AG08395 (cell line): ENCODE results near the gene TRAP1.

Experiments used
- DNase-seq: peaks from one replicate; pipeline ENCODE4 v3.0.0; 2012; ENCODE audit warnings: mixed read lengths, low spot score

Gene TRAP1

GRCh38 chr16:3650631-3651265, 66.6 kb downstream of the TRAP1 start:
- DNase-seq = no peak

- no peak for DNase-seq
These were observed 70.9 kb downstream of the TRAP1 start for GRCh38 chr16:3646348-3646920.

GRCh38 chr16:3645504-3646347, 71.6 kb downstream of the TRAP1 start:
- no peak for DNase-seq

- DNase-seq = no peak
These were observed 72.2 kb downstream of the TRAP1 start for GRCh38 chr16:3645108-3645503.

GRCh38 chr16:3643095-3643730, 74.1 kb downstream of the TRAP1 start:
- no peak for DNase-seq

GRCh38 chr16:3642397-3643094, 74.8 kb downstream of the TRAP1 start:
- DNase-seq = no peak

- DNase-seq = no peak
These were observed 75.4 kb downstream of the TRAP1 start for GRCh38 chr16:3641801-3642396.

GRCh38 chr16:3640632-3641501, 76.5 kb downstream of the TRAP1 start:
- no peak for DNase-seq

- no peak for DNase-seq
These were observed 77.1 kb downstream of the TRAP1 start for GRCh38 chr16:3640207-3640606.

- DNase-seq = no peak
These were observed 78.2 kb downstream of the TRAP1 start for GRCh38 chr16:3638916-3639644.

- DNase-seq = no peak
These were observed 79.9 kb downstream of the TRAP1 start for GRCh38 chr16:3637371-3637923.

GRCh38 chr16:3625911-3626732, 91.2 kb downstream of the TRAP1 start:
- peak; percentile 20 for DNase-seq

- no peak for DNase-seq
These were observed 92.0 kb downstream of the TRAP1 start for GRCh38 chr16:3625331-3625730.

GRCh38 chr16:3623642-3624041, 93.7 kb downstream of the TRAP1 start:
- DNase-seq = no peak

- DNase-seq = no peak
These were observed 98.6 kb downstream of the TRAP1 start for GRCh38 chr16:3618769-3619141.

GRCh38 chr16:3612510-3613466, 104.5 kb downstream of the TRAP1 start:
- no peak for DNase-seq

- DNase-seq = peak; percentile 100
These were observed 106.0 kb downstream of the TRAP1 start, which contains the start of gene SLX4 for GRCh38 chr16:3611146-3611975. Gene SLX4, minus strand, starts transcription at chr16:3611606. Its CDS starts 2,642 bp downstream, at chr16:3608964.
